Right lobe of liver (tissue), 6 donors: Measurements from ENCODE around the gene HACD2. TPM values are rescaled to one million over a fixed set of nuclear protein-coding genes. Genes with fewer than 3 reads are reported as not detected.
A peak's percentile ranks its signal among the peaks of the same experiment; 100 is the strongest.

Experiments used
- ATAC-seq, 4 donors: fragments of 200-7000 bp; cut with Tn5 transposase; one replicate each; pipeline ENCODE4 v1.9.1; 2020; ENCODE audit warnings: mild to moderate bottlenecking in 4 of 4, moderate library complexity in 4 of 4
- DNase-seq, 3 donors: peaks; one replicate each; pipeline ENCODE4 v3.0.0-alpha.2; 2020
- H3K27ac ChIP-seq, 3 donors: fragments of 200-600 bp; one replicate each; pipeline ENCODE4 v1.8.0; 2022
- H3K27me3 ChIP-seq, 2 donors: fragments of 200-600 bp; one replicate each; pipeline ENCODE4 v1.8.0; 2022
- H3K36me3 ChIP-seq, 4 donors: fragments of 200-600 bp; sonication (generic) in 1 of 4; one replicate each; pipeline versions ENCODE4 v1.5.1 to v1.8.0; 2017 to 2022; ENCODE audit warnings: control low read depth in 1 of 4
- H3K4me1 ChIP-seq, 4 donors: fragments of 200-600 bp; sonication (generic) in 1 of 4; one replicate each; pipeline versions ENCODE4 v1.5.1 to v1.8.0; 2017 to 2022; ENCODE audit warnings: control low read depth in 1 of 4
- H3K4me3 ChIP-seq, 3 donors: fragments of 200-600 bp; one replicate each; pipeline ENCODE4 v1.8.0; 2022
- H3K9me3 ChIP-seq, 4 donors: fragments of 200-600 bp; sonication (generic) in 1 of 4; one replicate each; pipeline versions ENCODE4 v1.5.1 to v1.8.0; 2017 to 2022; ENCODE audit warnings: control low read depth in 1 of 4
- CTCF ChIP-seq, 4 donors: fragments of 200-600 bp in 3 of 4; fragments of 450-650 bp in 1 of 4; IDR thresholded peaks; one replicate each; pipeline versions ENCODE4 v1.5.1 to v1.8.0; 2016 to 2022; ENCODE audit warnings: antibody characterized with exemption in 4 of 4, mild to moderate bottlenecking in 2 of 4
- POLR2A ChIP-seq: fragments of 450-650 bp; IDR thresholded peaks from one replicate; pipeline ENCODE4 v1.6.1; 2017; ENCODE audit warnings: antibody characterized with exemption, mild to moderate bottlenecking
- WGBS: methylation state at CpG from one replicate; pipeline ENCODE4 v1.1.6; 2018; ENCODE audit warnings: low coverage, low lambda C conversion rate; ENCODE audit not compliant: insufficient coverage; ENCODE audit errors: missing lambda C conversion rate; 5-methylcytosine and 5-hydroxymethylcytosine counted together
- intact Hi-C, 2 donors: fragments of 100-400 bp; cut with DNase I; formaldehyde crosslinking; loops; one replicate each; pipeline versions ENCODE4 v1.11.2 to v1.14.1; 2022
- total RNA-seq, 6 experiments: library from RNA; depleted of rRNA in 2 of 6; stranded (reverse); fragments of >200 nt in 2 of 6; fragmentation: NEBNext Ultra II Directional in 3 of 6; extraction: Animal tissue kit (Norgen Biotek cat#: 25700) in 3 of 6; gene quantifications; one replicate each; pipeline versions ENCODE4 v1.1.0 to v1.2.4, GENCODE V29; 2016 to 2023
- donor health status: DM: no; HTN: yes; CAD: no.
- donor health status: DM: no; HTN: no; CAD: no.
- donor health status: DM: no; HTN: no; CAD: no.
- donor health status: DM: no; HTN: yes; CAD: no.
- donor health status: DM: no; HTN: yes; CAD: no.

HACD2 gene
- total RNA-seq, 6 experiments from 2014 or later = 23.0 to 39.8 (median 27.2) TPM

DNA sequence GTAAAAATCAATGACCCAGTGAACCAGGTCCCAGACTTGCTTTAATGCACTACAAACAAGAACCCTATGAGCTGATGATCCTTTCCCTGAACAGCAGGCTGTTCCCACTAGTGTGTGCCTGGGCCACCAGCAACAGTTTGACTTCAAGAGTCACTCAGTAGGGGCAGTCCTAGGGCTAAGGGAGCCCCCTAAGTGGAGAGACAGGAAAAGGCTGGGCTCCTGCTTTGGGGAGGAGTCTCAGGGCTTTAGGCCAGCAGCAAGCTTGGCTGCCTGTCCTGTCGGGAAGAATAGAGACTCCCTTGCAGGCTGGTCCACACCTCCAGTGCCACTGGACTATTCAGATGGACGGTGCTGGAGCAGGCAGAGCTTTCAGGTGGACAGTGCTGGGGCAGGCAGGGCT, 106.5 kb downstream of the HACD2 start:
- Histone ChIP-seq H3K4me1 (no peaks in the 10 kb centered on the region), H3K4me3 (no peak overlapping the region), H3K36me3 (no peaks in the 10 kb centered on the region), H3K9me3 (no peaks in the 10 kb centered on the region), H3K27ac (no peak overlapping the region), H3K27me3 (no peaks in the 10 kb centered on the region)
- ATAC-seq (no peak), DNase-seq (no peak)
- 0% methylated on average over 1 of the region's 2 CpGs for WGBS
- intact Hi-C loops = no loop called here
- no peak for TF ChIP-seq POLR2A
- no peak for TF ChIP-seq CTCF (IDR thresholded peaks at IDR 0.05)

- H3K9me3 ChIP-seq = no peaks in the 10 kb centered on the region
- no peaks in the 10 kb centered on the region for H3K36me3 ChIP-seq
- intact Hi-C loops = no loop called here
- DNase-seq = no peak
- H3K27ac ChIP-seq = no peak overlapping the region
- WGBS = 63% methylated on average over 14 of the region's 15 CpGs
- H3K27me3 ChIP-seq = no peaks in the 10 kb centered on the region
- ATAC-seq = peak in 3 of 4 donors; percentile 22 to 58 (median 36)
- TF ChIP-seq POLR2A = no peak
- no peak for TF ChIP-seq CTCF (IDR thresholded peaks at IDR 0.05)
- H3K4me3 ChIP-seq = no peak overlapping the region
- no peaks in the 10 kb centered on the region for H3K4me1 ChIP-seq
These were observed 107.7 kb downstream of the HACD2 start for GRCh38 chr3:123476967-123477750.

GRCh38 chr3:123475786-123476185, 109.1 kb downstream of the HACD2 start:
- no peaks in the 10 kb centered on the region for H3K4me1 ChIP-seq
- WGBS = 53% methylated on average over 6 of the region's 7 CpGs
- DNase-seq = no peak
- H3K4me3 ChIP-seq = no peak overlapping the region
- ATAC-seq = no peak
- TF ChIP-seq POLR2A (no peak), CTCF (IDR thresholded peaks at IDR 0.05) (no peak)
- no peak overlapping the region for H3K27ac ChIP-seq
- H3K27me3 ChIP-seq = no peaks in the 10 kb centered on the region
- no peaks in the 10 kb centered on the region for H3K36me3 ChIP-seq
- H3K9me3 ChIP-seq = no peaks in the 10 kb centered on the region
- intact Hi-C loops = no loop called here

DNA sequence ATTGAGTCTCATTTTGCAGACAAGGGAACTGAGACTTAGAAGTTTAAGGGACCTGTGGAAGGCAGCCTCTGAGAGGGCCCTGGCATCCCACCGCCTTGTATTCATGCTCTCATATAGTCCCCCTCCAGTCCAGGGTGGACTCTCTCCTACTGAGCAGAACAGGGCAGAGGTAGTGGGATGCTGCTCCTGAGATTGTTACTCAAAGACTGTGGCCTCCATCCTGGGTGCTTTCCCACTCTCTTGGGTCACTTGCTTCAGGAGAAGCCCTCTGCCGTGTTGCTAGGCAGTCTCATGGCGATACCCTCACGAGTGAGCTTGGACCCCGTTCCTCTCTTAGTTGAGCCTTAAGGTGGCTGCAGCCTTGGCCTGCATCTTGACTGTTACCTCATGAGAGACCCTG, 113.7 kb downstream of the HACD2 start:
- H3K4me1 ChIP-seq = peaks cover 0 to 7% (median 0%) of the 10 kb centered on the region in 4 donors
- TF ChIP-seq CTCF (IDR thresholded peaks at IDR 0.05) (no peak), POLR2A (no peak)
- intact Hi-C loops = no loop called here
- ATAC-seq (no peak), DNase-seq (no peak)
- H3K36me3 ChIP-seq = no peaks in the 10 kb centered on the region
- WGBS = 95% methylated on average over 5 of the region's 5 CpGs
- no peaks in the 10 kb centered on the region for H3K9me3 ChIP-seq
- H3K27ac ChIP-seq = no peak overlapping the region
- no peaks in the 10 kb centered on the region for H3K27me3 ChIP-seq
- no peak overlapping the region for H3K4me3 ChIP-seq
